Calu3 (cell line): ENCODE results near the gene CLDN6. TPM values are rescaled to one million over a fixed set of nuclear protein-coding genes. Genes with fewer than 3 reads are reported as not detected.
"Not testable (repeated sequence)": the region's sequence is repeated elsewhere in the genome, so short reads cannot be mapped to it uniquely, and the experiment has no call there.

Experiments used
- BruUV-seq: library from RNA; stranded (reverse); fragments of 400-500 nt; replicated peaks from 2 replicates; lab custom pipeline; 2021; lab: Mats Ljungman, UMichigan
- CTCF ChIA-PET: fragments of 300-600 bp; sonication (Branson Sonifier 250); formaldehyde crosslinking; loops from one replicate; lab custom pipeline; 2022; ENCODE audit warnings: antibody characterized with exemption; lab: Charles Lee
- DNase-seq: peaks from one replicate; pipeline ENCODE4 v3.0.0; 2022
- H3K27ac Mint-ChIP-seq: one replicate; pipeline ENCODE4 v1.8.0; 2022; ENCODE audit warnings: mixed read lengths; ENCODE audit not compliant: unreplicated experiment
- H3K27me3 Mint-ChIP-seq: one replicate; pipeline ENCODE4 v1.8.0; 2022; ENCODE audit warnings: mixed read lengths; ENCODE audit not compliant: unreplicated experiment
- H3K36me3 Mint-ChIP-seq: one replicate; pipeline ENCODE4 v1.8.0; 2022; ENCODE audit warnings: mild to moderate bottlenecking, moderate library complexity, mixed read lengths; ENCODE audit not compliant: insufficient read depth, unreplicated experiment
- H3K4me1 Mint-ChIP-seq: one replicate; pipeline ENCODE4 v1.8.0; 2022; ENCODE audit warnings: mild to moderate bottlenecking, low read depth, mixed read lengths; ENCODE audit not compliant: unreplicated experiment
- H3K4me3 Mint-ChIP-seq: one replicate; pipeline ENCODE4 v1.8.0; 2022; ENCODE audit warnings: mild to moderate bottlenecking, low read depth, moderate library complexity, mixed read lengths; ENCODE audit not compliant: unreplicated experiment
- H3K9me3 Mint-ChIP-seq: one replicate; pipeline ENCODE4 v1.8.0; 2022; ENCODE audit warnings: low read depth, mixed read lengths; ENCODE audit not compliant: unreplicated experiment
- CTCF ChIP-seq: fragments of 200-600 bp; IDR thresholded peaks from one replicate; pipeline ENCODE4 v1.8.0; 2022; ENCODE audit warnings: antibody characterized with exemption; ENCODE audit not compliant: unreplicated experiment
- intact Hi-C: fragments of 100-400 bp; cut with micrococcal nuclease; formaldehyde crosslinking; loops from one replicate; pipeline ENCODE4 v1.10.0; 2022; ENCODE audit not compliant: unreplicated experiment
- total RNA-seq: library from RNA; stranded (reverse); gene quantifications from 2 replicates; pipeline ENCODE4 v1.2.3, GENCODE V29; 2022

The CLDN6 gene
- total RNA-seq, 1 experiment from 2014 or later = 2.1 TPM

- CTCF ChIA-PET = interaction anchor here (1.0 to 2.2 kb wide), 11 partner anchors 8 to 115 kb away, joined by 3 to 23 read pairs (median 5); partner anchors contain the start of genes MMP25 and ZNF205
- intact Hi-C loops = loop anchor here (2.0 kb wide), 1 partner anchor 71 kb away; no protein-coding TSS in a partner anchor
- H3K4me3 Mint-ChIP-seq = peak overlapping the region; percentile 96
Observed at GRCh38 chr16:3057181-3058138, 39.5 kb upstream of the CLDN6 start.

DNA sequence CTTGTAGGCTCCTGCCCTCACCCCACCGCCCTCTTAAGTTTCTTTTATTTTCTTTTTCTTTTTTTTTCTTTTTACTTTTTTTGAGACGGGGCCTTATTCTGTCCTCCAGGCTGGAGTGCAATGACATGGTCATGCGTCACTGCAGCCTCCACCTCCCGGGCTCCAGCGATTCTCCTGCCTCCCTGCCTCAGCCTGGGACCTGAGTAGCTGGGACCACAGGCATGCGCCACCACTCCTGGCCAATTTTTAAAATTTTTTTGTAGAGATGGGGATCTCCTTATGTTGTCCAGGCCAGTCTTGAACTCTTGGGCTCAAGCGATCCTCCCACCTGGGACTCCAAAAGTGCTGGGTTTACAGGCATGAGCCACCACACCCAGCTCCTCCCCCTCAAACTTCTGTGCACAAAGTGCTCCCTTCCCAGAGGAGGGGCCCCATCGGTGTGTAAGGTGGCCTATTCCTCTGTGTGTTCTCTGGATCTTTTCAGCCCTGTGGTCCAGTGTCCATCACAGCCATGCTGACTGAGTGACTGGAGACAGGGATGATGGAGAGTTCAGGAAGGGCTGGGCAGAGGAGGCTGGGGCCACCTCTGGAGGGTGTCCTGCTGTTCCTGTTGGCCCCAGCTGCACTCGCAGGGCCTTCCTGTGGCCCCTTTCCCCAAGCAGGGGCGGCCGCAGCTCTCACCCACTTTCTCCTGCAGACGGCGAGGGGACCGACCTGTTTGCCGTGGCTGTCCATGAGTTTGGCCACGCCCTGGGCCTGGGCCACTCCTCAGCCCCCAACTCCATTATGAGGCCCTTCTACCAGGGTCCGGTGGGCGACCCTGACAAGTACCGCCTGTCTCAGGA is 38.6 kb upstream of the CLDN6 start:
- Mint-ChIP-seq H3K4me1 (no peaks in the 10 kb centered on the region), H3K36me3 (peaks cover 29% of the 10 kb centered on the region), H3K4me3 (no peak overlapping the region), H3K27ac (no peak overlapping the region), H3K9me3 (no peaks in the 10 kb centered on the region), H3K27me3 (peaks cover 4% of the 10 kb centered on the region)
- intact Hi-C loops = no loop called here
- DNase-seq = no peak
- no peak for TF ChIP-seq CTCF
- no TSS peak for BruUV-seq
- CTCF ChIA-PET = interaction anchor here (0.6 kb wide), 1 partner anchor 104 kb away, joined by 4 read pairs; no protein-coding TSS in a partner anchor

More at GRCh38 chr16:3057181-3058138, 39.5 kb upstream of the CLDN6 start:
- DNase-seq = no peak
- Mint-ChIP-seq H3K4me1 (no peaks in the 10 kb centered on the region), H3K9me3 (no peaks in the 10 kb centered on the region), H3K36me3 (peaks cover 24% of the 10 kb centered on the region), H3K27ac (no peak overlapping the region), H3K27me3 (no peaks in the 10 kb centered on the region)
- TF ChIP-seq CTCF = no peak
- BruUV-seq = TSS peak; percentile 22

GRCh38 chr16:3055734-3056115 is 37.7 kb upstream of the CLDN6 start:
- intact Hi-C loops, H3K4me1 Mint-ChIP-seq, CTCF ChIA-PET, DNase-seq, H3K9me3 Mint-ChIP-seq, H3K27ac Mint-ChIP-seq, H3K4me3 Mint-ChIP-seq, BruUV-seq: not testable (repeated sequence)
- H3K36me3 Mint-ChIP-seq = peaks cover 29% of the 10 kb centered on the region
- peaks cover 12% of the 10 kb centered on the region for H3K27me3 Mint-ChIP-seq

DNA sequence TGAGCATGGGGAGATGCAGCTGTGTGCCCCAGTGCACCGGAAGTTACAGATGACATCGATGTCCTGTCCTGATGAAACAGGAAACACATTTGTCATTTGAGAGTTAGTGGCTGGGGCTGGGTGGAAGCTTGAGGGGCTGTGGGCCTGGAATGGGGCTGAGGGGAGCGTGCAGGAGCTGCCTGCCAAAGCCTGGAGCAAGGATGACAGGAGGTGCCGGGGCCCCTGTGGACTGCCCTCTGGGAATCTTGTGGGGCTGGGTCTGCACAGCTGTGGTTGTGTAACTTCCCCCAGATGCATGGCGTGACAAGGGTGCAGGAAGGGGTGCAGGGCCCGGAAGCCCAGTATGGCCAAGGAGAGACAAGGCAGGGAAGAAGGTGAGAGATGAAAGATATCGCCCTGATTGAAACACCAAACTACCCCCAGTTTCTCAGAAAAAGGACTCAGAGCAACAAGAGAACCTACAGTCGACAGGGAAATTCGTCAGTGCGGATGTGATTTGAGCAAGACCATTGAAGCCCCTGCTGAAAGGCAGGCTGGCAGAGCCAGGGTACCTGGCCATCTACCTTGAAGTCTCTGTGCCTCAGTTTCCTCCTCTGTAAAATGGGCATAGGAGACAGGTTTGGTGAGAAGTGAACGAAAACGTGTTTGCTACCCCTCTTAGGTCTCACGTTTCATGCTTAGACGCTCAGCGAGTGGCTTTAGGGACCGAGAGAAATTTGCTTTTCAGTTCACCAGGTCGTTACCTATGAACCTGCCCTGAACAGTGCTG is 37.2 kb upstream of the CLDN6 start:
- H3K36me3 Mint-ChIP-seq = peaks cover 29% of the 10 kb centered on the region
- CTCF ChIA-PET = no interaction called here
- H3K27me3 Mint-ChIP-seq = peaks cover 18% of the 10 kb centered on the region
- BruUV-seq = no TSS peak
- H3K27ac Mint-ChIP-seq = no peak overlapping the region
- no peak for TF ChIP-seq CTCF
- no peaks in the 10 kb centered on the region for H3K9me3 Mint-ChIP-seq
- no peak for DNase-seq
- H3K4me3 Mint-ChIP-seq = no peak overlapping the region
- H3K4me1 Mint-ChIP-seq = no peaks in the 10 kb centered on the region
- intact Hi-C loops = no loop called here

- Mint-ChIP-seq H3K36me3 (peaks cover 23% of the 10 kb centered on the region), H3K27me3 (peaks cover 35% of the 10 kb centered on the region)
- CTCF ChIA-PET, H3K4me3 Mint-ChIP-seq, H3K4me1 Mint-ChIP-seq, DNase-seq, H3K27ac Mint-ChIP-seq, H3K9me3 Mint-ChIP-seq, intact Hi-C loops: not testable (repeated sequence)
- BruUV-seq = TSS peak; percentile 2
Observed at GRCh38 chr16:3053330-3053710, 35.3 kb upstream of the CLDN6 start.

- H3K9me3 Mint-ChIP-seq, DNase-seq, H3K4me1 Mint-ChIP-seq, CTCF ChIA-PET, H3K4me3 Mint-ChIP-seq, intact Hi-C loops, BruUV-seq: not testable (repeated sequence)
- Mint-ChIP-seq H3K27me3 (peaks cover 41% of the 10 kb centered on the region), H3K27ac (peak overlapping the region; percentile 53), H3K36me3 (peaks cover 21% of the 10 kb centered on the region)
Observed at GRCh38 chr16:3052571-3053329, 34.8 kb upstream of the CLDN6 start.
